Measurements from ENCODE around the gene TGM1.

DNA sequence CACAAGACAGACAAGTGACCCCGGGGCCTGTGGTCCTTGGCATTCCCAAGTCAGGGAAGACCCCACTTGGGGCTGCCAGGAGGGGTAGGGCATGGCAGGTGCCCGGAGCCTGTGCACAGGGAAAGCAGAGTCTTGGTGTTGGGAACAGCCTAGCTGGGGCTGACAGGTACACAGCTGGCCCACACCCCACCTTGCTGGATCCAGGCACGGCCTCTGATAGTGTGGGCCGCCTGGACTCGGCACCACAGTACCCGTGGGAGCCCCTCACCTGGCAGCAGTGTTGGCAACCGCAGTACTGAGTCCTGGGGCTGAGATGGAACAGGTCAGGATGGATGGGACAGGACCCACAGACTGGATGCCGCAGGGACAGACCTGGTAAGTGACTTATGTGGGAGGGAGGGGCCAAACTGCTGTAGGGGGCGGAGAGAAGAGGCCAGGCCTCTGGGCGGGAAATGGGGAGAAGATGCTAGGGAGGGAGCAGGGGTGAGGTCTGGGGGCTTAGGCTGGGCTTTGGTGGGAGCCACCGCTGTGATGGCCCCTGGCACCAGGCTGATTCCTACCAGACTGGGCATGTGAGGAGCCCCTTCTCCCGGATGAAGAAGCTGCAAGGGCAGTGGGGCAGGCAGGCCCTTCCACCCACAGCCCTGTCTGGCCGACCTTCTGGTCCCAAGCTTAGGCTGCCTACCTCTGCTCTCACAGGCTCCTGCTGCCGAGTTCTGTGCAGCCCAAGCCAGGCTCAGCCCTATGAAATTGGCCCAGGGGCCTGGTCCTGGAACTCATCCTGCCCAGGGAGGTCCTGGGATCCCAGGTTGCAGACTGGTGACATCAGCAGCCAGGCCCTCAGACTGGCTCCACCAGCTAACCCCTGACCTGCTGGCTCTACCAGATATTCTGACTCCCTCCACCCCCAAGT lies at the start of gene TGM1:
- TF ChIP-seq ZNF561 (tag by site-specific recombination; IDR thresholded peaks at IDR 0.05; ENCODE audit: borderline replicate concordance), result no peak
- TF ChIP-seq, protein P1, sequence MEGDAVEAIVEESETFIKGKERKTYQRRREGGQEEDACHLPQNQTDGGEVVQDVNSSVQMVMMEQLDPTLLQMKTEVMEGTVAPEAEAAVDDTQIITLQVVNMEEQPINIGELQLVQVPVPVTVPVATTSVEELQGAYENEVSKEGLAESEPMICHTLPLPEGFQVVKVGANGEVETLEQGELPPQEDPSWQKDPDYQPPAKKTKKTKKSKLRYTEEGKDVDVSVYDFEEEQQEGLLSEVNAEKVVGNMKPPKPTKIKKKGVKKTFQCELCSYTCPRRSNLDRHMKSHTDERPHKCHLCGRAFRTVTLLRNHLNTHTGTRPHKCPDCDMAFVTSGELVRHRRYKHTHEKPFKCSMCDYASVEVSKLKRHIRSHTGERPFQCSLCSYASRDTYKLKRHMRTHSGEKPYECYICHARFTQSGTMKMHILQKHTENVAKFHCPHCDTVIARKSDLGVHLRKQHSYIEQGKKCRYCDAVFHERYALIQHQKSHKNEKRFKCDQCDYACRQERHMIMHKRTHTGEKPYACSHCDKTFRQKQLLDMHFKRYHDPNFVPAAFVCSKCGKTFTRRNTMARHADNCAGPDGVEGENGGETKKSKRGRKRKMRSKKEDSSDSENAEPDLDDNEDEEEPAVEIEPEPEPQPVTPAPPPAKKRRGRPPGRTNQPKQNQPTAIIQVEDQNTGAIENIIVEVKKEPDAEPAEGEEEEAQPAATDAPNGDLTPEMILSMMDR (tag by site-specific recombination; IDR thresholded peaks at IDR 0.05), result no peak
- TF ChIP-seq, protein P2, sequence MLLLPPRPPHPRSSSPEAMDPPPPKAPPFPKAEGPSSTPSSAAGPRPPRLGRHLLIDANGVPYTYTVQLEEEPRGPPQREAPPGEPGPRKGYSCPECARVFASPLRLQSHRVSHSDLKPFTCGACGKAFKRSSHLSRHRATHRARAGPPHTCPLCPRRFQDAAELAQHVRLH (tag by site-specific recombination; IDR thresholded peaks at IDR 0.05), result no peak
- no peak for TF ChIP-seq ZNF133 (tag by site-specific recombination; IDR thresholded peaks at IDR 0.05)
- TF ChIP-seq MYNN (tag by site-specific recombination; IDR thresholded peaks at IDR 0.05; ENCODE audit: borderline replicate concordance), result no peak
- TF ChIP-seq, protein P3, sequence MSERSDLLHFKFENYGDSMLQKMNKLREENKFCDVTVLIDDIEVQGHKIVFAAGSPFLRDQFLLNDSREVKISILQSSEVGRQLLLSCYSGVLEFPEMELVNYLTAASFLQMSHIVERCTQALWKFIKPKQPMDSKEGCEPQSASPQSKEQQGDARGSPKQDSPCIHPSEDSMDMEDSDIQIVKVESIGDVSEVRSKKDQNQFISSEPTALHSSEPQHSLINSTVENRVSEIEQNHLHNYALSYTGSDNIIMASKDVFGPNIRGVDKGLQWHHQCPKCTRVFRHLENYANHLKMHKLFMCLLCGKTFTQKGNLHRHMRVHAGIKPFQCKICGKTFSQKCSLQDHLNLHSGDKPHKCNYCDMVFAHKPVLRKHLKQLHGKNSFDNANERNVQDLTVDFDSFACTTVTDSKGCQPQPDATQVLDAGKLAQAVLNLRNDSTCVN (tag by site-specific recombination; optimal IDR thresholded peaks at IDR 0.05), result no peak

Measured in HEK293 (cell line).